HG03457 (cell line): ENCODE results near the gene TPRA1.
"Not testable (repeated sequence)": the region's sequence is repeated elsewhere in the genome, so short reads cannot be mapped to it uniquely, and the experiment has no call there.

Source experiments
- ATAC-seq: cut with Tn5 transposase; IDR thresholded peaks from one replicate; pipeline ENCODE4 v1.9.1; 2021; ENCODE audit warnings: moderate number of reproducible peaks; ENCODE audit not compliant: unreplicated experiment

Gene TPRA1

DNA sequence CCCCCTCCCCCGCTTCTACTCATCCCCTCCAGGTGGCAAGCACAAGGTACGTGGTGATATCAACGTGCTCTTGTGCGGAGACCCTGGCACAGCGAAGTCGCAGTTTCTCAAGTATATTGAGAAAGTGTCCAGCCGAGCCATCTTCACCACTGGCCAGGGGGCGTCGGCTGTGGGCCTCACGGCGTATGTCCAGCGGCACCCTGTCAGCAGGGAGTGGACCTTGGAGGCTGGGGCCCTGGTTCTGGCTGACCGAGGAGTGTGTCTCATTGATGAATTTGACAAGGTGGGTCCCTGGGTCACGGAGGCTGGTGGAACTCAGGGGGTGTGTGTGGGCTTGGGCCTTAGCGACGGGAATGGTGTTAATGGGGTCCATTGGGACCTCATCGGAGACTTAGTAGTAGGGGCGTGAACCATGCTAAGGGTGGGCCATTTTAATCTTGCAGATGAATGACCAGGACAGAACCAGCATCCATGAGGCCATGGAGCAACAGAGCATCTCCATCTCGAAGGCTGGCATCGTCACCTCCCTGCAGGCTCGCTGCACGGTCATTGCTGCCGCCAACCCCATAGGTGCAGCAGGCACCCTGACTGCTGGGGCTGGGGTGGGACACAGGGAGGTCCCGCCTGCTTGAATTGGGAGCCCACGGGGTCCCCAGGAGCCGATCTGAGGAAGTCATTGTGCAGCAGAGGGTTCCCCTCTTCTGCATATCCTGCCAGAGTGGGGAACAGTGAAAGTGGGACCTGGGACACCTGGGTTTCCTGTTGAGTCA lies 26.5 kb upstream of the TPRA1 start:
- ATAC-seq = no peak

DNA sequence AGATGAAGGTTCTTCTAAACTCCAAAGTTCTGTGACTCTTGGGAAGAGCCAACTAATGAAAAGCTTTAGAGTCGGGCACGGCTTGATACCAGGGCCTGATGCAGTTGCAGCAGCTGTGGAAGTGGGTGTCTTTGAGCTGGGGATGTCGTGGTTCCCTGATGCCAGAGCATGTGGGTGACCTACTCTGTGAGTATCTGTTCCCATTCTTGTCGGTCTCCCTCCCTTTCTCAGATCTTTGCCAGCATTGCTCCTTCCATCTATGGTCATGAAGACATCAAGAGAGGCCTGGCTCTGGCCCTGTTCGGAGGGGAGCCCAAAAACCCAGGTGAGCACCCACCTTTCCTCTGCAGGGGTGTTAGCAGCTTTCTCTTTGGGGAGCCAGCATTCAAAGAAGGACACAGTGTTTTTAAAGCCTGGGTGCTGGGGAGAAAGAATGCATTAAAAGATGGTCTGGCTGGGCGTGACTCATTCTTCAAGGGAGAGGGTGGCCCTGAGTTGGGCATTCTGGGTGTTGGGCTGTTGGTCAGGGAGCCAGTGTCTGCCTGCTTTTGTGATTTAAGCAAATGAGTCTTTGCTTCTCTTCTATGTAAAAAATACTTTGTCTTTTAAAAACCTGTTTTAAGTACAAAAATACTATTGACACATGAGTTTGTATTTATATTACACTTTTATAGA lies 25.2 kb upstream of the TPRA1 start:
- no peak for ATAC-seq

DNA sequence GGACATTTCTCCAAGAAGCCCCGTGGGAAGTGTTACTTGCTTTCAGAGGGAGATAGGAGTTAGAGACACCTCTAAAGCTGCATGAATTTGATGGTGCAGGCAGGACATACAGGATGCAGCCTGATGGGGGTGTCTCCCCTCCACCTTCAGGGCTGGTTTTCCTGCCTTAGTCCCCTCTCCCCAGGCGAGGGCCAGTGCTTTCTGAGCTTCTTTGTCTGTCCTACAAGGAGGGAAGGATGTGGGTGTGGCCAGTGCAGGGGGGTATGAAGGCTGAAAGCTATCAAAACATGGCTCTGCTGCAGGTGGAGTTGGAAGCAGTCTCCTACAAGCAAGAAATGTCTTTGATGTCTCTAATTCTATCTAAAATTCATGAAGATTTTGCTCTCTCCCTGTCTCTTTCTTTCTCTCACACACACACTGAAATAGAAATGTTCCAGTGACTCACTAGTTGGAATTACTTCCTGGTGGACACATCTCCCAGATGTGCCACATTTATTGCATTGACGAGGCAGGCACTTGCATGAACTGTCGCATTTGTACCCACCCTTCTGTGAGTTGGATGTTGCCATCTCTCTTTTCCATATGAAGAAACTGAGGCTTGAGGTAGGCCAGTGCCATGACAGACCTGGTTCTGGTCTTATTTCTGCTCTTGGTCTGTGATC lies 24.5 kb upstream of the TPRA1 start:
- no peak for ATAC-seq

DNA sequence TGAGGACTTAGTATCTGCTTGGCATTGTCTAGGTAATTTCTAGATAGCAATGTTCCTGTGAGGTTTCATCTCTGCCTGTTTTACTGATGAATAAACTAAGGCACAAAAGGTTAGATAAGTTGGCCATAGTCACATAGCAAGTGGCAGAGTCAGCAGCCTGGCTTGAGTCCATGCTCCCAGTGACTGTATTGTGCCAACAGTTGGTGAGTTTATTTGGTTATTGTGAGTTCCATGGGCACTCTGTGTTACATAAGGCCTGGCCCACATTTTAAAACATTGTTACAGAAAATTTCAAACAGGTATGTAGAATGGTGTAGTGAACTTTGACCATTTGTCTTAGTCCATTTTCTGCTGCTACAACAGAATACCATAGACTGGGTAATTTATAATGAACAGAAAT lies 22.9 kb upstream of the TPRA1 start:
- no peak for ATAC-seq

DNA sequence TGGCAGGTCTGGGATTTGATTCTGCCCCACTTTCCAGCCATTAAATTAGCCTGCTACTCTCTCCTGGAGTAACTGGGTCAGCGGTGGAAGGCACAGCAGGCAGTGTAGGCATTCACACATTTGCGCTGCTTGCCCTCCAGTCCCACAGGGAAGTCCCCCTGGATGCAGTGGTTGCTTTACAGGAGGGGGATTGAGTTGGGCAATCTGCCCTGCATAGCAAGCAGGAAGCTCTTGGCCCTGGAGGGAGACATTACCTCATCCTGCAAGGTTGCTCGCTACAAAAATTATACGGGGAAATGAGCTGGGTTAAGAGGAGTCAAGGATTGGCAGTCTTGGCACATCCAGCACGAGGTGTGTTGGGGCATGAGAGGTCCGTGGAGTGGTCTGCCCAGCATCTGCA lies 22.4 kb upstream of the TPRA1 start:
- no peak for ATAC-seq

DNA sequence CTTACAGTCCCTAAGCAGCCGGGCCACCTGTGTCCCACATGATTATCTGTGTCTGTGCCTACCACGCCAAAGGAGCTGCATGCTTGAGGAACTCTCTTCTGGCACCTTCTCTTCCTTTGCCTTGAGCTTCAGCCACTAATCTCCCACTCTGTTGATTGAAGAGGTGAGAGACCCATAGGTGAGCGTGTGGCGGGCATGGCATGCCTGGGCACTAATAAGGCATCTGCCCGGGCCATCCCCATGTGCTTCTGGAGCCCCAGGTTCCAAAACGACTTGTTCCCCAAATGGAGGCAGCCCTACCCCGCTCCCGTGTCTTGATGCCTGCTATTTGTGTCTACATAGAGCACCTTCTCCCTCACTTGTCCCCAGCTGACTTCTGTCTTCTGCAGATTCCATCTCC lies 20.7 kb upstream of the TPRA1 start:
- ATAC-seq = no peak

DNA sequence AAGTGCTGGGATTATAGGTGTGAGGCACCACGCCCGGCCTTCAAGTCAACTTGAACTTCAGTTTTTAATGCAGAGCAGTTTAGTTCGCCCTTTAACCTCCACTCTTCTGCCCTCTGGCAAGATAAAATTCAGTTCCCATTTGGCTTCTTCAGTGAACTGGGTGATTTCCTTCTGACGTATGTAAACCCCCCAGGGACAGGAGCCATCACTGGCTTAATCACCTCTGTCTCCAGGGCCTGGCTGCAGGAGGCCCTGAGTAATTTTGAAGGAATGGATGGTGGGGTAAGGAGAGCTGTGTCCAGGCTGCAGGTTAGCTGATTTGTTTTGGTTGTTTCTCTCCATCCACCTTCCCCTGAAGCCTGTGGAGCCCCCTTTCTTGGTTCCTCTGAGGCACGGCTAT lies 19.6 kb upstream of the TPRA1 start:
- ATAC-seq = no peak

DNA sequence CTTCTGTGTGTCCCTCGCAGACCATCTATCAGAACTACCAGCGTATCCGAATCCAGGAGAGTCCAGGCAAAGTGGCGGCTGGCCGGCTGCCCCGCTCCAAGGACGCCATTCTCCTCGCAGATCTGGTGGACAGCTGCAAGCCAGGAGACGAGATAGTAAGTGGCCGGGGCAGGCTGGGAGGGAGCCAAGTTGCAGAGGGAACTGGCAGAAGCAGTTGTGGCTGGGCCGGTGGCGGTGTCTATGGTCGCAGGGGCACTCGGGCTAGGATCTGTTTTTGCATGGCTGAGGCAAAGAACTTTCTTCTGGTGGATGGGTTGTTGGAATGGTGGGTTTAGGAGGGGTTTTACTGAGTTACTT lies 17.8 kb upstream of the TPRA1 start:
- no peak for ATAC-seq

DNA sequence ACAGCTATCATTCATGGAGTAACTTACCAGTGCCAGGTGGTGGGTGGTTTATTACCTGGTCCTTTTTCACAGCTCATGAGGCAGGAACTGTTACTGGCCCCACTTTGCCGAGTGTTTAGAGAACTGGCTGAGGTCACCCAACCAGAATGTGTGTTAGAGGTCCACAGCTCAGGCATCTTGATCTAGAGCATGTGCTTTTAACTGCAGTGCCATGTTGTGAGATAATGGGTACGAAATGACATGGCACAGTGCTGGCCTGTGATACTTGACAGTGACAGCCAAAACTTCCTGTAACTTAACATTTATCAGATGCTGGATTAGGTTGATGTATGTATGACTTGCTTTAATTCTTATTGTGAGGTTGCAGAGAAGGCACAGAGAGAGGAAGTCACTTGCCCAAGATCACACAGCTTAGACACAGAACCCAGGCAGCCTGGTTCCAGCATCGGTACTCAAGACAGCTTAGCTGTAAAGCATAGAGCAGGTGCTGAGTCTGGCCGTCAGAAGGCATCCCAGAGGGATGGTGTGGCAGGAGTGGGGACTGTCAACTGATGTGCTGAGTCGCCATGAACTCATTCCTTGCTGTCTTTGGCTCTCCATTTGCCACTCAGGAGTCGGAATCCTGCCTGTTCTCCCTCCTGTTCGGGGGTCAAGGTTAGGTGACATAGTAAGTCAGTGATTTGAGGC lies 17.3 kb upstream of the TPRA1 start:
- ATAC-seq = no peak

DNA sequence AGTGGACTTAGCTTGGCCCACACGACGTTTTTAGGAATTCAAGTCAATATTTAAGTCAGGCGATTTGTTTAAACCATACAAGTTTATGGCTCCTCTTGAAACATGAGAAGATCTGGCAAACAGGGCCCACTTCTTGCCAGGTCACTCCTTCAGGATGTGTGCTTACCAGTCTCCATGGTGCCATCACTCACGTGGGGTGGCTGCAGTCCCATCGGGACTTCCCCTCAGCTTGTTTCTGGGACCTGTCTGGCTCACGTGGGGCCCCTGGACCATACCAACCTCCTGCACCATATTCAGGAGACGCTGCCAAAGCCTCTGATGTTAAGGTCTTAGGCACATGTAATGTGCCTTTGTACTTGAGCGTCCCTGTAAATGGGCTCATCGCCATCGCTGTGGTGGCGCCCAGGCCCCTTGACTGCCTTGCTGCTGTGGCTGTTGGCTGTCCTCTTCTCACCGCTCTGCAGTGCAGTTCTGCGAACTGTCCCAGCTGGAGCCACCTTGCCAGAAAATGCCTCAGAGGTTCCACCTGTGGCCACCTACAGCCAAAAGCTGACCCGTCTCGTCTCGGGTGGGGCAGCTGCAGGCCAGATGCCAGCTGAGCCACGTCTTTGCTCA lies 16.6 kb upstream of the TPRA1 start:
- no peak for ATAC-seq

DNA sequence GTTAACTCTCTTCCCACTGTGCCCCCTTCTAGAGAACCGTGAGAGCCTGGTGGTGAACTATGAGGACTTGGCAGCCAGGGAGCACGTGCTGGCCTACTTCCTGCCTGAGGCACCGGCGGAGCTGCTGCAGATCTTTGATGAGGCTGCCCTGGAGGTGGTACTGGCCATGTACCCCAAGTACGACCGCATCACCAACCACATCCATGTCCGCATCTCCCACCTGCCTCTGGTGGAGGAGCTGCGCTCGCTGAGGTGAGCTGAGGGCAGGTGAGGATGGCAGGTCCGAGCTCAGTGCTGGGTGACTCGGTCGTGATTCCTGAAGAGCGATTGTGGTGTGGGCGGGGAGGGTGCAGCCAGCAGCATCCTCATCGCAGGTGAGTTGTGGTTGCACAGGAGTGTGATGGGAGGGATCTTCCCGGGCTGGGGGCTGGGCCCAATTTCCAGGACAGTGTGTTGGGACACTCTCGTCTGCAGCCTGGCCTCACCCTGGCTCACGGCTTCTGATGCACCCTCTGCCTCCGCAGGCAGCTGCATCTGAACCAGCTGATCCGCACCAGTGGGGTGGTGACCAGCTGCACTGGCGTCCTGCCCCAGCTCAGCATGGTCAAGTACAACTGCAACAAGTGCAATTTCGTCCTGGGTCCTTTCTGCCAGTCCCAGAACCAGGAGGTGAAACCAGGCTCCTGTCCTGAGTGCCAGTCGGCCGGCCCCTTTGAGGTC lies 15.7 kb upstream of the TPRA1 start:
- no peak for ATAC-seq

DNA sequence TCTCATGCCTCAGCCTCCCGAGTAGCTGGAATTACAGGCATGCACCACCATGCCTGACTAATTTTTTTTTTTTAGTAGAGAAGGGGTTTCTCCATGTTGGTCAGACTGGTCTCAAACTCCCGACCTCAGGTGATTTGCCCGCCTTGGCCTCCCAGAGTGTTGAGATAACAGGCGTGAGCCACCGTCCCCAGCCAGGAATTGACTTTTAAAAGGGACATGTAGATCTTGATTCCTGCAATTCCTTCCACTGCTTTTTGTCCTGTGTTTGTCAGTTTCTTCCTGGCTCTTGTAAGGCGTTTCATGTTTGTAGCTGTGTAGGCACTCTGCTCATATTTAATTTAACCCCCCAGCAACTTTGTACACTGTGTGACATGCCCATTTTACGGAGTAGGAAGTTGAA lies 15.0 kb upstream of the TPRA1 start:
- not testable (repeated sequence) for ATAC-seq

DNA sequence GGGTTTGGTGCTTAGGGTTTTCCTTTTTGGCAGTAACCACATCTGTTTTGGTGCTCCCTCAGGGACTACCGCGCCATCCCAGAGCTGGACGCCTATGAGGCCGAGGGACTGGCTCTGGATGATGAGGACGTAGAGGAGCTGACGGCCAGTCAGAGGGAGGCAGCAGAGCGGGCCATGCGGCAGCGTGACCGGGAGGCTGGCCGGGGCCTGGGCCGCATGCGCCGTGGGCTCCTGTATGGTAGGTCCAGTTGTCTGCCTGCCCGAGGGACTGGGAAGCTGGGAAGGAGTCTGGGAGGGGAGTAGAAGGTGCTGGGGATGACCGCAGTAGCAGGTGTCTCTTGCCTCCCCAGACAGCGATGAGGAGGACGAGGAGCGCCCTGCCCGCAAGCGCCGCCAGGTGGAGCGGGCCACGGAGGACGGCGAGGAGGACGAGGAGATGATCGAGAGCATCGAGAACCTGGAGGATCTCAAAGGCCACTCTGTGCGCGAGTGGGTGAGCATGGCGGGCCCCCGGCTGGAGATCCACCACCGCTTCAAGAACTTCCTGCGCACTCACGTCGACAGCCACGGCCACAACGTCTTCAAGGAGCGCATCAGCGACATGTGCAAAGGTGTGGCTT lies 14.1 kb upstream of the TPRA1 start:
- no peak for ATAC-seq

DNA sequence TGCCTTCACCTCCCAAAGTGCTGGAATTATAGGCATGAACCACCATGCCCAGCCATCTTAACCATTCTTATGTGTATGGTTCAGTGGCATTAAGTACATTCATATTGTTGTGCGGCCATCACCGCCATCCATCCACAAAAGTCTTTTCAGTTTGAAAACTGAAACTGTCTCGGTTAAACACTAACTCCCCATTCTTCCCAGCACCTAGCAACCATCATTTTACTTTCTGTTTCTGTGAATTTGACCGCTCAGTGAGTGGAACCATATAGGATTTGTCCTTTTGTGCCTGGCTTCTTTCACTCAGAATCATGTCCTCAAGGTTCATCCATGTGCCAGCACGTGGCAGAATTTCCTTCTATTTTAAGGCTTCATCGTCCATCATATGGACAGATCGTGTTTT lies 13.5 kb upstream of the TPRA1 start:
- no peak for ATAC-seq

DNA sequence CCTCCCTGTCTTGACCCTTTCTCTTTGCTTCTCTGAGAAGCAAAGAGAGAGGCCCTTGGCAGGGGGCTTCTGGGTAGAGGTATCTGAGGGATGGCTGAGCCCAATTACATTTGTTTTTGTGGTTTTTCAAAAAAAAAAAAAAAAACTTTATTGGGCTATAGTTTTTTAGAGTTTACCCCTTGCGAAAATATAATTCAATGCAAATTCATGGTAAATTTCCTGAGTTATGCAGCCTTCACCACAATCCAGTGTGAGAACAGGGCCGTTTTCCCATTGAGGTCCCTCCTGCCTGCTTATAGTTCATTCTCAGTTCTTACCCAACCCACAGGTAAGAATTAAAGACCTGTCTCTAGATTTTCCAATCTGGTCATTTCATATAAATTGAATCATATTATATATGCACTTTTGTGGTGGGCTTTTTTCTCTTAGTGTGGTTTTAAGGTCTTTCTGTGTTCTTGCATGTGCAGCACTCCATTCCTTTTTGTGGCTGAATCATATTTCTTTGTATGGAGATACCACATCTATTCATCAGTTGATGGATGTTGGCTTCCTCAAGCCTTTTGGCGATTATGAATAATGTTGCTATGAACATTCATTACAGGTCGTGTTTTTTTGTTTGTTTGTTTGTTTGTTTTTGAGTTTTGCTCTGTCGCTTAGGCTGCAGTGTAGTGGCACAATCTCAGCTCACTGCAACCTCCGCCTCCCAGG lies 10.4 kb upstream of the TPRA1 start:
- no peak for ATAC-seq

DNA sequence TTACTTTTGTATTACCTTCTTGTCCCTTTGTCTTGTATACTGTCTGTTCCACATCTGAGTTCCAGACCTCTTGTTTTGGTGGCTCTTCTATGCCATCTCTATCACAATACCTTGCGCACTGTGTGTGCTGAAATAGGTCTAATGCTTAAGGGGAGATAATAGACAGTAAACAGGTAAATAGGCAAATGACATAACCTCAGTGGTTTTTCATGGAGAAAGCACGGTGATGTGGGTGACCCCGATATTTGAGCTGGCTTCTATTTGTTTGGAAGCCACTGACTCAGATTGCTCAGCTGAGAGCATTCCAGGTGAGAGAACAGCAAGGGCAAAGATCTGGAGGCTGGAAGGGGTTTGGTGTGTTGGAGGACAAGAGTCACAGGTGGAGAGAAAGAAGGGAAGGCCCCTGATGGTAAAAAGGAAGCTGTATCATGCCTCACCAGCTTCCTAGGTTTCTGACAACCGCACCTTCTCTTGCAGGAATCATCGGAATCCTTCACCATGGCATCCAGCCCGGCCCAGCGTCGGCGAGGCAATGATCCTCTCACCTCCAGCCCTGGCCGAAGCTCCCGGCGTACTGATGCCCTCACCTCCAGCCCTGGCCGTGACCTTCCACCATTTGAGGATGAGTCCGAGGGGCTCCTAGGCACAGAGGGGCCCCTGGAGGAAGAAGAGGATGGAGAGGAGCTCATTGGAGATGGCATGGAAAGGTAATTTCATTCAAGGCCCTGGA lies 8.5 kb upstream of the TPRA1 start:
- ATAC-seq = no peak

DNA sequence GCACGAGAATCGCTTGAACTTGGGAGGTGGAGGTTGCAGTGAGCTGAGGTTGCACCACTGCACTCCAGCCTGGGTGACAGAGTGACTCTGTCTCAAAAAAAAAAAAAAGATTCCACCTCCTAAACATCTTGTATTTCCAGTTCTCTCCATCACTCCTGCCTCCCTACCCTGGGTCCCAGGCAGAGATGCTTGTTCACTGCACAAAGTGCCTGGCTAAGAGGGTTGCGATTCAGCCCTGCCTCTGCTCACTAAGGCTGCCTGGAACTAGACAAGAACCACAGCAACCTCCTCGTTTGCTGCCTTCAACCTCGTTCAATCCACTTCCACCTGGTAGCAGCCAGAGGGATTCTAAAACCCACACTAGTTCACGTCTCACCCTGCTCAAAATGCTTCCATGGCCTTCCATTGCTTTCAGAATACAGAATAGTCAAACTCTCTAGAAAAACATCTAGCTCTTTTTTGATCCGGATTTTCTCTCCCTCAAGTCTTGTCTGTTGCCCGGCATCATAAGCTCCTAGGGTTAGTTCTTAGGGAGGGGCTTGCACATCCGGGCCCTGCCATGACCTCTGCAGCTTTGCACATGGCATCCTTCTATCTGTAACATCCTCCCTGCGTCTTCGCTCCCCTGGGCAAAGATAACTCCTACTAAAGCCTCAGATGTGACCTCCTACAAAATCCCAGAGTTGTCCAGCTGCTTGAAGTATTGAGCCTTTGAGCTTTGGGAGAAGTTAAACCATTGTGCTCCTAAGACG lies 6.7 kb upstream of the TPRA1 start:
- ATAC-seq = no peak

DNA sequence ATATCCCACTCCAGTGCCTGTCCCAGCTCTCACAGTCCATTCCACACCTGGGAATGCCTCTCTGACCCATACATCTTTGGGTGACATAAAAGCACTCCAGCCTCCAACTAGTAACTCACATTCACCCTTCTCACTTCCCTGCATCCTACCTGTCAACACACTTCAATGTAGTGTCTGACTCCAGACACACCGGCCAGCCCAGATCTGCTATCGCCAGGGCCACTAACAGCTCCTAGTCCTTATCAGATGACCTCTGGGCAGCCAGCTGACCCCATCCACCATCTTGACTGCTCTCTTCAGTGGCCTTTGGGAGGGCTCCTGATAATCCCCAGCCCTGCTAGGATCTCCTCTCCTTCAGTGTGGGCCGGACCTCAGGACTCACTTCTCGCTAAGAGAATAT lies 4.8 kb upstream of the TPRA1 start:
- ATAC-seq = no peak
